Measurements from ENCODE around the gene FAM13A.

Gene FAM13A

DNA sequence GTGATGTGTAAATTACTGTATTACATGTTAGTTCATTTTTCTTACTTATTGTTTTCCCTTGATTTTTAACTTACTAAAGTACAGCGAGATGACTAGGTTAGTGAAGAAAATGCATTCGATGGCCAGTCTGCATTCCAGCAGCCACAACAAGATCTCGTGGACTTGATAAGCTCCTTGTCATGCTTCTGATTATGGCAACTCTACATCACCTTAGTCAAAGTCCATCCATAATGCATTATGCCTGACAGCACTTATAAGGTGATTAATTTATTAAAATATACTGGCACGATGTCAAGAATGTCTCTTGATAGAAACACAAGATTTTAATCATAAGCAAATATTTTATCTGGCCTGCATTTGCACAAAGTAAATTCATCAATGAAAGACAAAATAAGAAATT lies 249.5 kb downstream of the FAM13A start:
- Histone ChIP-seq H3K36me3 (ENCODE audit: control insufficient read depth in 2 of 2, insufficient read depth in 1 of 2, low read length in 2 of 2) (no peaks in the 10 kb centered on the region), H3K27ac (ENCODE audit: extremely low read depth, low read depth, low read length) (no peak overlapping the region), H3K4me3 (ENCODE audit: low read depth, low read length) (no peak overlapping the region), H3K9me3 (ENCODE audit: control insufficient read depth, insufficient read depth, low read depth, low read length) (no peaks in the 10 kb centered on the region), H3K4me1 (ENCODE audit: control insufficient read depth, insufficient read depth, low read length) (no peaks in the 10 kb centered on the region)
- TF ChIP-seq ZNF140 (tag by site-specific recombination; IDR thresholded peaks at IDR 0.05): no peak
- no peak for TF ChIP-seq REPIN1 (tag by site-specific recombination; IDR thresholded peaks at IDR 0.05; ENCODE audit: low read depth)
- TF ChIP-seq, protein P1, sequence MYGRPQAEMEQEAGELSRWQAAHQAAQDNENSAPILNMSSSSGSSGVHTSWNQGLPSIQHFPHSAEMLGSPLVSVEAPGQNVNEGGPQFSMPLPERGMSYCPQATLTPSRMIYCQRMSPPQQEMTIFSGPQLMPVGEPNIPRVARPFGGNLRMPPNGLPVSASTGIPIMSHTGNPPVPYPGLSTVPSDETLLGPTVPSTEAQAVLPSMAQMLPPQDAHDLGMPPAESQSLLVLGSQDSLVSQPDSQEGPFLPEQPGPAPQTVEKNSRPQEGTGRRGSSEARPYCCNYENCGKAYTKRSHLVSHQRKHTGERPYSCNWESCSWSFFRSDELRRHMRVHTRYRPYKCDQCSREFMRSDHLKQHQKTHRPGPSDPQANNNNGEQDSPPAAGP (tag by site-specific recombination; IDR thresholded peaks at IDR 0.05): no peak
- no peak for TF ChIP-seq ZNF404 (tag by site-specific recombination; IDR thresholded peaks at IDR 0.05)
- no peak for TF ChIP-seq ZNF202 (tag by site-specific recombination; IDR thresholded peaks at IDR 0.05; ENCODE audit: borderline replicate concordance)
- no peak for TF ChIP-seq BCL6B (tag by site-specific recombination; IDR thresholded peaks at IDR 0.05)
- TF ChIP-seq ZBTB21 (tag by site-specific recombination; IDR thresholded peaks at IDR 0.05): no peak
- no peak for TF ChIP-seq BCL11B (tag by site-specific recombination; IDR thresholded peaks at IDR 0.05; ENCODE audit: low read depth)
- TF ChIP-seq, protein P2, sequence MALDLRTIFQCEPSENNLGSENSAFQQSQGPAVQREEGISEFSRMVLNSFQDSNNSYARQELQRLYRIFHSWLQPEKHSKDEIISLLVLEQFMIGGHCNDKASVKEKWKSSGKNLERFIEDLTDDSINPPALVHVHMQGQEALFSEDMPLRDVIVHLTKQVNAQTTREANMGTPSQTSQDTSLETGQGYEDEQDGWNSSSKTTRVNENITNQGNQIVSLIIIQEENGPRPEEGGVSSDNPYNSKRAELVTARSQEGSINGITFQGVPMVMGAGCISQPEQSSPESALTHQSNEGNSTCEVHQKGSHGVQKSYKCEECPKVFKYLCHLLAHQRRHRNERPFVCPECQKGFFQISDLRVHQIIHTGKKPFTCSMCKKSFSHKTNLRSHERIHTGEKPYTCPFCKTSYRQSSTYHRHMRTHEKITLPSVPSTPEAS (tag by site-specific recombination; IDR thresholded peaks at IDR 0.05): no peak
- no peak for TF ChIP-seq ZNF626 (tag by site-specific recombination; IDR thresholded peaks at IDR 0.05)
- TF ChIP-seq AEBP2 (tag by site-specific recombination; IDR thresholded peaks at IDR 0.05; ENCODE audit: borderline replicate concordance): no peak
- no peak for TF ChIP-seq MEIS1 (CRISPR knock-in tag; IDR thresholded peaks at IDR 0.05; ENCODE audit: borderline replicate concordance)
- TF ChIP-seq ZNF624 (tag by site-specific recombination; IDR thresholded peaks at IDR 0.05): no peak
- TF ChIP-seq, protein P3, sequence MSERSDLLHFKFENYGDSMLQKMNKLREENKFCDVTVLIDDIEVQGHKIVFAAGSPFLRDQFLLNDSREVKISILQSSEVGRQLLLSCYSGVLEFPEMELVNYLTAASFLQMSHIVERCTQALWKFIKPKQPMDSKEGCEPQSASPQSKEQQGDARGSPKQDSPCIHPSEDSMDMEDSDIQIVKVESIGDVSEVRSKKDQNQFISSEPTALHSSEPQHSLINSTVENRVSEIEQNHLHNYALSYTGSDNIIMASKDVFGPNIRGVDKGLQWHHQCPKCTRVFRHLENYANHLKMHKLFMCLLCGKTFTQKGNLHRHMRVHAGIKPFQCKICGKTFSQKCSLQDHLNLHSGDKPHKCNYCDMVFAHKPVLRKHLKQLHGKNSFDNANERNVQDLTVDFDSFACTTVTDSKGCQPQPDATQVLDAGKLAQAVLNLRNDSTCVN (tag by site-specific recombination; optimal IDR thresholded peaks at IDR 0.05): no peak
- TF ChIP-seq ZNF571 (tag by site-specific recombination; IDR thresholded peaks at IDR 0.05): no peak
- no peak for TF ChIP-seq OSR2 (tag by site-specific recombination; IDR thresholded peaks at IDR 0.05)
- no peak for TF ChIP-seq ZFP3 (tag by site-specific recombination; IDR thresholded peaks at IDR 0.05; ENCODE audit: low read depth)
- no peak for TF ChIP-seq HOXD13 (CRISPR knock-in tag; IDR thresholded peaks at IDR 0.05; ENCODE audit: borderline replicate concordance)
- ChIA-PET POLR2A (no interaction called here), CTCF (interaction anchor here (0.7 to 1.0 kb wide), 3 partner anchors 11 to 834 kb away, joined by 3 to 4 read pairs (median 4); no protein-coding TSS in a partner anchor)

DNA sequence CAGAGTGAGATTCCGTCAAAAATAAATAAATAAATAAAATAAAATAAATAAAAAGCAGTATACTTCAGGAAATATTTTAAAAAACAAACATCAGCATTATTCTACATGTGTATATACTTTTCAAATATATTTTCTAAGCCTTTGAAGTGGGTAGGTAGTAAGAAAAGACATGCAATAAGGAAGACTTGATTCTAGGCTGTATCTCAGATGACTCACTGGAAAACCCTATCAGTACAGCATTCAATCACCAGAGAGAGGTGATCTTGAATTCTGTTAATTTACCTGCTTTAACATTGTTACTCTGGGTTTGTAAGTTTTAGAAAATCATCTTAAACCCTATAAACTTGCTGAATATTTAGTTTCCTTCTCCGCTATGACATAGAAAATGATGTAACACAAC lies 252.8 kb downstream of the FAM13A start:
- no peaks in the 10 kb centered on the region for H3K9me3 ChIP-seq (ENCODE audit: control insufficient read depth, insufficient read depth, low read depth, low read length)
- no peak overlapping the region for H3K4me3 ChIP-seq (ENCODE audit: low read depth, low read length)
- H3K36me3 ChIP-seq (ENCODE audit: control insufficient read depth in 2 of 2, insufficient read depth in 1 of 2, low read length in 2 of 2): no peaks in the 10 kb centered on the region
- no peak overlapping the region for H3K27ac ChIP-seq (ENCODE audit: extremely low read depth, low read depth, low read length)
- ChIA-PET CTCF (no interaction called here), POLR2A (no interaction called here)
- no peaks in the 10 kb centered on the region for H3K4me1 ChIP-seq (ENCODE audit: control insufficient read depth, insufficient read depth, low read length)
- TF ChIP-seq PRDM10 (tag by site-specific recombination; IDR thresholded peaks at IDR 0.05) (no peak), ZNF354C (tag by site-specific recombination; IDR thresholded peaks at IDR 0.05; ENCODE audit: borderline replicate concordance, low read depth) (no peak), OSR2 (tag by site-specific recombination; IDR thresholded peaks at IDR 0.05) (no peak), ZNF18 (tag by site-specific recombination; IDR thresholded peaks at IDR 0.05) (no peak)
- TF ChIP-seq, protein P2 (tag by site-specific recombination; IDR thresholded peaks at IDR 0.05): no peak
